IMR-90 (cell line): Measurements from ENCODE around the gene CRCP.

ENCODE experiments used
- BHLHE40 ChIP-seq: fragments of 150-350 bp; IDR thresholded peaks from 2 replicates; pipeline ENCODE4 v1.6.1; 2016; ENCODE audit warnings: mild to moderate bottlenecking, low read depth, low read length
- CEBPB ChIP-seq: IDR thresholded peaks from 2 replicates; pipeline ENCODE4 v1.6.1; 2012; ENCODE audit warnings: low read depth, low read length, improper control_type of control experiment
- CHD1 ChIP-seq: IDR thresholded peaks from 2 replicates; pipeline ENCODE4 v1.6.1; 2012; ENCODE audit warnings: low read depth, low read length, improper control_type of control experiment
- CTCF ChIP-seq: conservative IDR thresholded peaks from 2 replicates; pipeline ENCODE4 v1.5.1; 2012; ENCODE audit warnings: mild to moderate bottlenecking, low read depth, low read length, improper control_type of control experiment
- FOS ChIP-seq: fragments of 150-350 bp; IDR thresholded peaks from 2 replicates; pipeline ENCODE4 v1.6.1; 2016; ENCODE audit warnings: low read depth, low read length
- MAZ ChIP-seq: IDR thresholded peaks from 2 replicates; pipeline ENCODE4 v1.6.1; 2012; ENCODE audit warnings: low read depth, mild to moderate bottlenecking, low read length, improper control_type of control experiment, moderate library complexity, borderline replicate concordance
- MXI1 ChIP-seq: IDR thresholded peaks from 2 replicates; pipeline ENCODE4 v1.6.1; 2012; ENCODE audit warnings: low read depth, mild to moderate bottlenecking, low read length, moderate library complexity, borderline replicate concordance
- POLR2A ChIP-seq: IDR thresholded peaks from 2 replicates; pipeline ENCODE4 v1.6.1; 2012; ENCODE audit warnings: mild to moderate bottlenecking, low read depth, low read length
- RAD21 ChIP-seq: IDR thresholded peaks from 2 replicates; pipeline ENCODE4 v1.6.1; 2012; ENCODE audit warnings: low read length, improper control_type of control experiment
- RCOR1 ChIP-seq: IDR thresholded peaks from 2 replicates; pipeline ENCODE4 v1.6.1; 2012; ENCODE audit warnings: mild to moderate bottlenecking, low read length, improper control_type of control experiment; ENCODE audit not compliant: insufficient replicate concordance
- RFX5 ChIP-seq: IDR thresholded peaks from 2 replicates; pipeline ENCODE4 v1.8.0; 2012; ENCODE audit warnings: low read depth, mild to moderate bottlenecking, low read length, moderate library complexity
- SMC3 ChIP-seq: fragments of 150-350 bp; IDR thresholded peaks from 2 replicates; pipeline ENCODE4 v1.6.1; 2016; ENCODE audit warnings: low read depth, mild to moderate bottlenecking, antibody characterized with exemption, low read length, moderate library complexity
- USF2 ChIP-seq: fragments of 150-350 bp; IDR thresholded peaks from 2 replicates; pipeline ENCODE4 v1.6.1; 2017; ENCODE audit warnings: mild to moderate bottlenecking, antibody characterized with exemption, low read length, low read depth
- TF ChIP-seq, protein P1 (sequence below): fragments of 150-350 bp; IDR thresholded peaks from 2 replicates; pipeline ENCODE4 v1.6.1; 2016; ENCODE audit warnings: low read depth, mild to moderate bottlenecking, low read length, moderate library complexity, borderline replicate concordance

DNA sequence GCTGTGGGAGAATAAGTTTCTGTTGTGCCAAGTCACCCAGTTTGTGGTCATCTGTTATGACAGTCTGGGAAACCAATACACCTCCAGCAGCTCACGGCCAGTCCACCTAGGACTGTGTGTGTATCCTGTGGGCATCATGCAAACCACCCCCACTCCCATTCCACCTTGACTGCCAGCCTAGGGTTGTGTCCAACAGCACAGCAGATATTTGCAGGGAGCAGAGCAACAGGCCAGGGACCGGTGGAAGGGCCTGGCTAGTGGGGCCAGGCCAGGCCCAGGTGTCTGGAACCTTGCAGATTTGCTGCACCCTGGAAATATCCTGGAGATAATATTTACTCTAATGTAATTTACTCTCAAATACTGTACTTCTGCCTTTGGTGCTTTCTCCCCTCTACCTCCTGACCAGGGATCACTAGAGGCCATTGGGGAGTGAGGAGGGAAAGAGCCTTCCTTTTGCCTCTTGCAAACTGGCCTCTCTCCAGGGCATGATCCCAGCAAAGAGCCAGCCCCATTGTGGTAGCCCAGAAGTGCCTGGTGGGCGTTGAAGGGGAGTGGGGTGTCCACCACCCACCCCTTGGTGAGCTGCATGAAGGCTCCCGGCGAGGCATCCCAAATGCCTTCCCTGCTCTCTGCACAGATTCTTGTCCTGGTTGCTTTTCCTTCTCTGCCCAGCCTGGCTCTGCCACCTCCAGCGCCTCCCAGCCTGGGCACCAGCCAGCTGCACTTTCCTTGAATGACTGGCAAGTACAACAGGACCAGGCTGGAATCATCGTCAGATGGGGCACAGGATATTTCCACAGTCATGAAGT is 75.3 kb downstream of the CRCP start:
- TF ChIP-seq POLR2A (no peak), CTCF (no peak), RCOR1 (no peak), USF2 (no peak), FOS (no peak), CHD1 (no peak), RFX5 (no peak), MXI1 (no peak), CEBPB (no peak), MAZ (no peak), RAD21 (no peak), BHLHE40 (no peak), SMC3 (no peak)
- TF ChIP-seq, protein P1, sequence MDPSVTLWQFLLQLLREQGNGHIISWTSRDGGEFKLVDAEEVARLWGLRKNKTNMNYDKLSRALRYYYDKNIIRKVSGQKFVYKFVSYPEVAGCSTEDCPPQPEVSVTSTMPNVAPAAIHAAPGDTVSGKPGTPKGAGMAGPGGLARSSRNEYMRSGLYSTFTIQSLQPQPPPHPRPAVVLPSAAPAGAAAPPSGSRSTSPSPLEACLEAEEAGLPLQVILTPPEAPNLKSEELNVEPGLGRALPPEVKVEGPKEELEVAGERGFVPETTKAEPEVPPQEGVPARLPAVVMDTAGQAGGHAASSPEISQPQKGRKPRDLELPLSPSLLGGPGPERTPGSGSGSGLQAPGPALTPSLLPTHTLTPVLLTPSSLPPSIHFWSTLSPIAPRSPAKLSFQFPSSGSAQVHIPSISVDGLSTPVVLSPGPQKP: no peak
